A673 (cell line): ENCODE measurements around the gene TMUB2.

Source experiments
- EZH2 ChIP-seq: fragments of 200-600 bp; sonication (generic); IDR thresholded peaks from 2 replicates; pipeline ENCODE4 v1.6.1; 2017; ENCODE audit warnings: borderline replicate concordance, low read depth, mild to moderate bottlenecking, mixed read lengths, antibody characterized with exemption, low read length; ENCODE audit not compliant: poor library complexity, severe bottlenecking
- TF ChIP-seq, protein P1 (sequence below): fragments of 300-800, 200-600 bp; sonication (generic); conservative IDR thresholded peaks from 2 replicates; pipeline ENCODE4 v1.5.1; 2017; ENCODE audit warnings: low read depth, mild to moderate bottlenecking, antibody characterized with exemption, low read length, moderate library complexity, mixed read lengths

DNA sequence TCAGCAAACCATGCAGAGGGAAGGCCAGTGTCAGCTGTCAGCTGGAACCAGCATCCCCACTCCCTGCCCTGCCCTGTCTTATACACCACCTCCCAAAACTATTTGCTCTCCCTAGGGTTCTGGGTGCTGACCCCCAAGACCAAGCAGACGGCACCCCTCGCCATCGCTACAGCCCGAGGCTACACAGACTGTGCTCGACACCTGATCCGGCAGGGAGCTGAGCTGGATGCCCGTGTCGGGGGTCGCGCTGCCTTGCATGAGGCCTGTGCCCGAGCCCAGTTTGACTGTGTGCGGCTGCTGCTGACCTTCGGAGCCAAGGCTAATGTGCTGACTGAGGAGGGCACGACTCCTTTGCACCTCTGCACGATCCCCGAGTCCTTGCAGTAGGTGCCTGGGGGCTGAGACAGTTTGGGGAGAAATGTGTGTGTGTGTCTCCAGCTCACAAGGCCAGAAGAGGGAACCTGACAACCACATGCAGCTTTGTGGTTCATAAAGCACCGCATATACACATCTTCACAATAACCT lies 14.8 kb upstream of the TMUB2 start:
- TF ChIP-seq, protein P1, sequence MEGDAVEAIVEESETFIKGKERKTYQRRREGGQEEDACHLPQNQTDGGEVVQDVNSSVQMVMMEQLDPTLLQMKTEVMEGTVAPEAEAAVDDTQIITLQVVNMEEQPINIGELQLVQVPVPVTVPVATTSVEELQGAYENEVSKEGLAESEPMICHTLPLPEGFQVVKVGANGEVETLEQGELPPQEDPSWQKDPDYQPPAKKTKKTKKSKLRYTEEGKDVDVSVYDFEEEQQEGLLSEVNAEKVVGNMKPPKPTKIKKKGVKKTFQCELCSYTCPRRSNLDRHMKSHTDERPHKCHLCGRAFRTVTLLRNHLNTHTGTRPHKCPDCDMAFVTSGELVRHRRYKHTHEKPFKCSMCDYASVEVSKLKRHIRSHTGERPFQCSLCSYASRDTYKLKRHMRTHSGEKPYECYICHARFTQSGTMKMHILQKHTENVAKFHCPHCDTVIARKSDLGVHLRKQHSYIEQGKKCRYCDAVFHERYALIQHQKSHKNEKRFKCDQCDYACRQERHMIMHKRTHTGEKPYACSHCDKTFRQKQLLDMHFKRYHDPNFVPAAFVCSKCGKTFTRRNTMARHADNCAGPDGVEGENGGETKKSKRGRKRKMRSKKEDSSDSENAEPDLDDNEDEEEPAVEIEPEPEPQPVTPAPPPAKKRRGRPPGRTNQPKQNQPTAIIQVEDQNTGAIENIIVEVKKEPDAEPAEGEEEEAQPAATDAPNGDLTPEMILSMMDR, result no peak
- TF ChIP-seq EZH2, result no peak
